ENCODE measurements around the gene SERTM1.

Gene SERTM1

GRCh38 chr13:36673838-36674326 is at the start of gene SERTM1:
Gene SERTM1, plus strand, starts transcription at chr13:36674020. Its CDS starts 21,059 bp downstream, at chr13:36695079.
- DNase-seq, result no peak

GRCh38 chr13:36628377-36629056 is 45.3 kb upstream of the SERTM1 start:
- DNase-seq, result no peak

GRCh38 chr13:36629057-36629385 is 44.8 kb upstream of the SERTM1 start:
- DNase-seq, result no peak

GRCh38 chr13:36630181-36630803 is 43.5 kb upstream of the SERTM1 start:
- no peak for DNase-seq

GRCh38 chr13:36639610-36640009 is 34.2 kb upstream of the SERTM1 start:
- DNase-seq, result no peak

- no peak for DNase-seq
These were observed 23.2 kb upstream of the SERTM1 start for GRCh38 chr13:36650611-36651010.

- DNase-seq, result no peak
These were observed 8.2 kb upstream of the SERTM1 start for GRCh38 chr13:36665630-36666029.

- DNase-seq, result no peak
These were observed 7.2 kb upstream of the SERTM1 start for GRCh38 chr13:36666477-36667229.

GRCh38 chr13:36668316-36668715 is 5.5 kb upstream of the SERTM1 start:
- DNase-seq, result no peak

- no peak for DNase-seq
These were observed 468 bp upstream of the SERTM1 start for GRCh38 chr13:36673352-36673751.

- DNase-seq, result no peak
These were observed 755 bp downstream of the SERTM1 start for GRCh38 chr13:36674337-36675212.

- DNase-seq, result no peak
These were observed 1.4 kb downstream of the SERTM1 start for GRCh38 chr13:36675213-36675536.

- peak; percentile 14 for DNase-seq
These were observed 7.1 kb downstream of the SERTM1 start for GRCh38 chr13:36680913-36681312.

GRCh38 chr13:36681894-36682624 is 8.2 kb downstream of the SERTM1 start:
- peak; percentile 46 for DNase-seq

- DNase-seq, result no peak
These were observed 9.9 kb downstream of the SERTM1 start for GRCh38 chr13:36683701-36684100.

GRCh38 chr13:36685927-36686326 is 12.1 kb downstream of the SERTM1 start:
- DNase-seq, result peak; percentile 83

- DNase-seq, result no peak
These were observed 22.7 kb downstream of the SERTM1 start for GRCh38 chr13:36696410-36697010.

- no peak for DNase-seq
These were observed 26.4 kb downstream of the SERTM1 start for GRCh38 chr13:36700170-36700569.

- DNase-seq, result peak; percentile 41
These were observed 32.9 kb downstream of the SERTM1 start for GRCh38 chr13:36706755-36707154.

GRCh38 chr13:36709136-36709890 is 35.5 kb downstream of the SERTM1 start:
- peak; percentile 50 for DNase-seq

GRCh38 chr13:36710396-36710795 is 36.6 kb downstream of the SERTM1 start:
- peak; percentile 10 for DNase-seq

Measured in kidney glomerular epithelial cell (primary cell).